Cardiac fibroblast (primary cell): ENCODE data around the gene RNF208.

Experiments
- DNase-seq, 2 donors: peaks; one replicate each; pipeline versions ENCODE4 v3.0.0 to v3.0.0-alpha.2; 2010; ENCODE audit warnings: low read depth in 2 of 2
- H3K4me3 ChIP-seq, 2 donors: replicated peaks in 1 of 2; 1 replicate in 1 of 2; 2 replicates in 1 of 2; pipeline ENCODE4 v1.5.1; 2011; ENCODE audit warnings: low read depth in 2 of 2, low read length in 2 of 2, mild to moderate bottlenecking in 2 of 2, moderate library complexity in 1 of 2
- TF ChIP-seq, protein P1 (sequence below): IDR thresholded peaks from one replicate; pipeline ENCODE4 v1.5.1; 2011; ENCODE audit warnings: low read depth, mild to moderate bottlenecking, low read length, inconsistent platforms

The RNF208 gene

DNA sequence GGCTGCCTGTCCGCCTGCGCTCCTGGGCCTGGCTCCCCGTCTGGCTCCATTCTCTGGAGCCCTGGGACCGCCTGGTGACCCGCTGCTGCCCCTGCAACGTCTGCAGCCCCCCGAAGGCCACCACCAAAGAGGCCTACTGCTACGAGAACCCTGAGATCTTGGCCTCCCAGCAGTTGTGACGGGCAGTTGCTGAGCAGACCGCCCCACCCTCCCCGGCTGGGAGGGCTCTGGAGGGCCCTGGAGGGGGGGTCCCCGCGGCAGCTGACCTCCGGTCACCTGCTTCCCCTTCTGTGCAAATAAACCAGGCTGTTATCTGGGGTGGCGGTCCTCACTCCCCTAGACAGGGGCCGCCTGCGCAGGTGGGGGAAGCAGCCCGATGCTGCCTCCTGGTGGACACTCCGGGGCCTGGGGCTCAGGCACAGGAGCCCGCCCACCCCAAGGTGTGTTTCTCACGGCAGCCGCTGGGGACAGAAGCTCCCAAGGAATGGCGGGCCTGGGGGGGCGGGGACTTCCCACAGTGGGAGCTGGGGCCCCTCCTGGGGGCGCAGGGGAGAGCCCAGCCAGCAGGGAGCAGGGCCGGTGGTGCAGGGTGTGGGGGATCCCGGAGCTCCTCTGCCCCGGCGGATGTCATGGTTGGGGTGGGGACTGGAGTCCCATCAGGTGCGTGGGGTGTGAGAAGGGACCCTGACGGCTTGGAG lies 14.3 kb upstream of the RNF208 start:
- peak; percentile 79 to 82 for DNase-seq
- TF ChIP-seq, protein P1, sequence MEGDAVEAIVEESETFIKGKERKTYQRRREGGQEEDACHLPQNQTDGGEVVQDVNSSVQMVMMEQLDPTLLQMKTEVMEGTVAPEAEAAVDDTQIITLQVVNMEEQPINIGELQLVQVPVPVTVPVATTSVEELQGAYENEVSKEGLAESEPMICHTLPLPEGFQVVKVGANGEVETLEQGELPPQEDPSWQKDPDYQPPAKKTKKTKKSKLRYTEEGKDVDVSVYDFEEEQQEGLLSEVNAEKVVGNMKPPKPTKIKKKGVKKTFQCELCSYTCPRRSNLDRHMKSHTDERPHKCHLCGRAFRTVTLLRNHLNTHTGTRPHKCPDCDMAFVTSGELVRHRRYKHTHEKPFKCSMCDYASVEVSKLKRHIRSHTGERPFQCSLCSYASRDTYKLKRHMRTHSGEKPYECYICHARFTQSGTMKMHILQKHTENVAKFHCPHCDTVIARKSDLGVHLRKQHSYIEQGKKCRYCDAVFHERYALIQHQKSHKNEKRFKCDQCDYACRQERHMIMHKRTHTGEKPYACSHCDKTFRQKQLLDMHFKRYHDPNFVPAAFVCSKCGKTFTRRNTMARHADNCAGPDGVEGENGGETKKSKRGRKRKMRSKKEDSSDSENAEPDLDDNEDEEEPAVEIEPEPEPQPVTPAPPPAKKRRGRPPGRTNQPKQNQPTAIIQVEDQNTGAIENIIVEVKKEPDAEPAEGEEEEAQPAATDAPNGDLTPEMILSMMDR: peak; percentile 99
- no peak overlapping the region for H3K4me3 ChIP-seq

DNA sequence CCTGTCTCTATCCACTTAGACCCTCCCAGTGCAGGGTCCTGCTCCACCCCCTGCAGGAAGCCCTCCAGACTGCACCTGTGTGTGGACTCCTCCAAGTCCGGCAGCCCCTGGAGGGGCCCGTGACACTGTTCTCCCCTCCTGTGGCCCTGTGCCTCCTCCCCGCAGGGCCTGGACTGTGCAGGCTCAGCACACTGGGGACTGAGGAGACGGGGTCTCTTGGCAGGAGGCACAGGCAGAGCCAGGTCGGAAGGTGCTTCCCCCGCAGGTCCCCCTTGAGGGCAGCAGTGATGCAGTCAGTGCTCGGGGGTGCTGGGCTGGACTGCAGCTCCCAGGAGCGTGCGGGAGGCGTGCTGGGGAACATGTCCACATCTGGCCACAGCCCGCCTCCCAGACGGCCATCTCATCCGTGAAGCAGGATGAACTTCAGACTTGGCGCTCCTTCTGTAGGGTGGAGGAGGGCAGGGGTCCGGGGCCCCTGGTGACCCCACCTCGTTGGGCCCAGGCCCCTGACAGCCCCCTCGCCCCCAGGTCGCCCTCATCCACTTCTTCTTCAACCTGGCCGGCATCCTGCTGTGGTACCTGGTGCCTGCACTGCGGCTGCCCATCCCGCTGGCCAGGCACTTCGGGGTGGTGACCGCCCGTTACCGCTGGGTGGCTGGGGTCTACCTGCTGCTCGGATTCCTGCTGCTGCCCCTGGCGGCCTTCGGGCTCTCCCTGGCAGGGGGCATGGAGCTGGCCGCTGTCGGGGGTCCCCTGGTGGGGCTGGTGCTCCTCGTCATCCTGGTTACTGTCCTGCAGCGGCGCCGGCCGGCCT lies 13.6 kb upstream of the RNF208 start:
- no peak overlapping the region for H3K4me3 ChIP-seq
- DNase-seq: no peak
- TF ChIP-seq, protein P1: no peak

DNA sequence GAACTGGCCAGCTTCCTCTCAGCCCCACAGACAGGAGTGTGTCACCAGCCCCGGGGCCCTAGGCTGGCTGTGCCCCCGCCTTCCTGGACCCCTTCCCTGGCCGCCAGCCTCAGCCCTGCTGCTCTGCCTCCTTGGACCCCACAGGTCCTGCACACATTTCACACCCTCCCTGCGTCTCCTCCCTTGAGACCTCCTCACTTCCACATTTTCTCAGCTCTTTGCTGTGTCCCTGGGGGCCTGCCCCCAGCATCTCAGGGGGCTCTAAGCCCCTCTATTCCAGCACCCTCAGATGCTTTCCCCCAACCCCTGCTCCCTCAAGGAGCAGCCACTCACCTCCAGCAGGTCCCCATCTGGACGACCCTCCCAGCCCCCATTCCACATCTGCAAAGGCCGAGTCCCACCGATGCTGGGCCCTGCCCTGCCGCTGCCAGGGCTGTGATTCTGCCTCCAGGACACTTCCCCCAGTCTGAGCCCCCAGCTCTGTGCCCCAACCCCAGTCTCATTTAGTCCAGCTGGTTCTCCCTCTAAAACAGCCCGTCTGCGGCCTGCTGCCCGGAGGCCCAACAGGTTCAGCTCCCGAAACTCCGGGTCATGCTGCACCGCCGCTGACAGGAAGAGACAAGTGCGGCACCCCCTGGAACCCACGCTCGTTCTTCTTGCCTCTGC lies 12.9 kb upstream of the RNF208 start:
- TF ChIP-seq, protein P1: no peak
- no peak for DNase-seq
- H3K4me3 ChIP-seq: no peak overlapping the region

DNA sequence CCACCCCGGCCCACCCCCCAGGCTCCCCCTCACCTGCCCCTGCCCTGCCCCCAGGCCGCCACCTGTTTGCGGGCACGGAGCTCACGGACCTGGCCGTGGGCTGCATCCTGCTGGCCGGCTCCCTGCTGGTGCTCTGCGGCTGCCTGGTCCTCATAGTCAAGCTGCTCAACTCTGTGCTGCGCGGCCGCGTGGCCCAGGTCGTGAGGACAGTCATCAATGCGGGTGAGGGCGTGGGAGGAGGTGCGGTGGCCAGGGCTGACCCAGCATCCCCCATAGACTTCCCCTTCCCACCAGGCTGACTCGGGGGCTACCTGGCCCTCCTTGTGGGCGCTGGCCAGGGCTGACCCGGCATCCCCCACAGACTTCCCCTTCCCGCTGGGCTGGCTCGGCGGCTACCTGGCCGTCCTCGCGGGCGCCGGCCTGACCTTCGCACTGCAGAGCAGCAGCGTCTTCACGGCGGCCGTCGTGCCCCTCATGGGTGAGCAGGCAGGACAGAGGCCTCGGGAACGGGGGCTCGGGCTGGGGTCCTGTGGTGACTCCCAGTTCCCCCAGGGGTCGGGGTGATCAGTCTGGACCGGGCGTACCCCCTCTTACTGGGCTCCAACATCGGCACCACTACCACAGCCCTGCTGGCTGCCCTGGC lies 12.1 kb upstream of the RNF208 start:
- TF ChIP-seq, protein P1: no peak
- no peak for DNase-seq
- H3K4me3 ChIP-seq: no peak overlapping the region

DNA sequence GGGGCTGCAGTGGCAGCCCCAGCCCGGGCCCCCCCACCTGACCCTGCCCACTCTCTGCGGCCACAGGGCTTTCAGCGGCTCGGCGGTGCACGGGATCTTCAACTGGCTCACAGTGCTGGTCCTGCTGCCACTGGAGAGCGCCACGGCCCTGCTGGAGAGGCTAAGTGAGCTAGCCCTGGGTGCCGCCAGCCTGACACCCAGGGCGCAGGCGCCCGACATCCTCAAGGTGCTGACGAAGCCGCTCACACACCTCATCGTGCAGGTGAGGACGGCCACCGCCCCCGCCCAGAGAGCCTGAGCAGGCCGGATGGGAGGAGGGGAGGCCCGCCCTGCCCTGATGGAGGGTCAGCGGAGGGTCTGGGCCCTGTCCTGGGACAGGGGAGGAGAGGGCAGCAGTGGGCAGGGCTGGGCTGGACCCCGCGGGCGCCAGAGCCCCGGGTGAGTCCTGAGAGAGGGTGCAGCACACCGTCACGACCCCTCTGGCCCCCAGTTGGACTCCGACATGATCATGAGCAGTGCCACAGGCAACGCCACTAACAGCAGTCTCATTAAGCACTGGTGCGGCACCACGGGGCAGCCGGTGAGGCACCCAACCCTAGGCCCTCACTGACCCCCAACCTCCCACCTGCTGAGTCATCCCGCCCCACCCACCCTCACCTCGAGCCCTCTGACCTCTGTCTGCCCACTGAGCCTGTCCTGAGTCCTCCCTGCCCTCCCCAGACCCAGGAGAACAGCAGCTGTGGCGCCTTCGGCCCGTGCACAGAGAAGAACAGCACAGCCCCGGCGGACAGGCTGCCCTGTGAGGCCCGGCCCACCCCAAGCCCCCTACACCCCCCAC lies 11.3 kb upstream of the RNF208 start:
- H3K4me3 ChIP-seq: no peak overlapping the region
- TF ChIP-seq, protein P1: no peak
- DNase-seq: no peak

DNA sequence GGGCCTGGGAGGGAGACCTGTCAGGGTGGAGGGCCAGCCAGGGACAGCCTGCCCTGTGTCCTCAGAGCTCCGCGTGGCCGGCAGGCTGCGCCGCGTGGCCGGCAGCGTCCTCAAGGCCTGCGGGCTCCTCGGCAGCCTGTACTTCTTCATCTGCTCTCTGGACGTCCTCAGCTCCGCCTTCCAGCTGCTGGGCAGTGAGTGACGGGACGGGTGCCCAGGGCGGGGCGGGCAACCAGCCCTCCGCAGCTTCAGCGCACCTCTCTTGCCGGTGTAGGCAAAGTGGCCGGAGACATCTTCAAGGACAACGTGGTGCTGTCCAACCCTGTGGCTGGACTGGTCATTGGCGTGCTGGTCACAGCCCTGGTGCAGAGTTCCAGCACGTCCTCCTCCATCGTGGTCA lies 10.5 kb upstream of the RNF208 start:
- no peak overlapping the region for H3K4me3 ChIP-seq
- no peak for DNase-seq
- TF ChIP-seq, protein P1: no peak
